Breast epithelium (tissue), 4 donors: ENCODE data around the gene LCLAT1. TPM values are rescaled to one million over a fixed set of nuclear protein-coding genes. Genes with fewer than 3 reads are reported as not detected.

Experiments used
- DNase-seq, 2 donors: peaks; one replicate each; pipeline ENCODE4 v3.0.0-alpha.2; 2019; ENCODE audit warnings: low spot score in 2 of 2
- H3K27ac ChIP-seq, 2 donors: fragments of 200-600 bp; sonication (generic) in 1 of 2; one replicate each; pipeline ENCODE4 v1.5.1; 2016 to 2019; ENCODE audit warnings: mild to moderate bottlenecking in 1 of 2
- H3K27me3 ChIP-seq, 2 donors: fragments of 200-600 bp; sonication (generic) in 1 of 2; one replicate each; pipeline versions ENCODE4 v1.5.1 to v1.6.0; 2017 to 2019; ENCODE audit warnings: control low read depth in 1 of 2, mild to moderate bottlenecking in 1 of 2
- H3K36me3 ChIP-seq: fragments of 200-600 bp; one replicate; pipeline ENCODE4 v1.5.1; 2019
- H3K4me1 ChIP-seq, 2 donors: fragments of 200-600 bp; sonication (generic); one replicate each; pipeline ENCODE4 v1.5.1; 2016 to 2019; ENCODE audit warnings: control low read depth in 1 of 2
- H3K4me3 ChIP-seq, 3 donors: fragments of 200-600 bp; sonication (generic); 1 replicate in 2 of 3; 2 replicates in 1 of 3; pipeline ENCODE4 v1.5.1; 2016 to 2019; ENCODE audit warnings: mild to moderate bottlenecking in 3 of 3, moderate library complexity in 2 of 3
- H3K9me3 ChIP-seq, 2 donors: fragments of 200-600 bp; sonication (generic) in 1 of 2; one replicate each; pipeline ENCODE4 v1.5.1; 2016 to 2019; ENCODE audit warnings: control low read depth in 1 of 2
- POLR2A ChIP-seq: fragments of 450-650 bp; IDR thresholded peaks from one replicate; pipeline ENCODE4 v1.6.1; 2016; ENCODE audit warnings: antibody characterized with exemption, mild to moderate bottlenecking, moderate library complexity
- POLR2AphosphoS5 ChIP-seq, 3 donors: sonication (generic); formaldehyde crosslinking; IDR thresholded peaks; one replicate each; pipeline ENCODE4 v1.6.1; 2017; ENCODE audit warnings: antibody characterized with exemption in 3 of 3
- intact Hi-C: fragments of 100-400 bp; cut with DNase I; formaldehyde crosslinking; loops from one replicate; pipeline ENCODE4 v1.15.1; 2023; ENCODE audit warnings: low total_unique reads
- total RNA-seq, 3 donors: library from RNA; depleted of rRNA; stranded (reverse); fragments of >200 nt; gene quantifications; one replicate each; pipeline ENCODE4 v1.1.0, GENCODE V29; 2016
- TF ChIP-seq, protein P1 (sequence below), 3 donors: fragments of 450-650 bp; IDR thresholded peaks; one replicate each; pipeline ENCODE4 v1.5.1; 2016 to 2017; ENCODE audit warnings: antibody characterized with exemption in 3 of 3, mild to moderate bottlenecking in 3 of 3, moderate library complexity in 3 of 3

The LCLAT1 gene
- total RNA-seq, 3 donors from 2014 or later, result 8.0 to 20.6 (median 19.7) TPM

DNA sequence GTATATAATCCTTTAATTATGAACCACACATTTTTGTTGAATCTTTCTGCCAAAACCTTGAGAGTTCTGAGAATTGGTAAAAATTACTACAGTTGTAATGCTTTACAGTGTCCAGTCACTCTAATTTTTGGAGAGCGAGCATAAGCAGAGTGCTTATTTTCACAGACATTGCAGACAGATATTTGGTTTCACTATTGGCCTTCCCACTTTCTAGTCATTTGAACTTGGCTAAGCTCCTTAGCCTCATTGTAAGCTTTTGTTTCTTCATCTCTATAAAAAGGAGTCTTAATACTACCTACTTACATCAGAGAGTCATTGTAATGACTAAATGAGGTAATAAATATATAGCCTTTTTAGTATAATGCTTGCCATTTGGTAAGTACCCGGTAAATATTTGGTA, 80.4 kb downstream of the LCLAT1 start:
- Histone ChIP-seq H3K9me3 (peaks cover 4 to 5% of the 10 kb centered on the region in 2 donors), H3K4me1 (no peaks in the 10 kb centered on the region), H3K36me3 (no peaks in the 10 kb centered on the region), H3K4me3 (no peak overlapping the region), H3K27ac (no peak overlapping the region), H3K27me3 (no peaks in the 10 kb centered on the region)
- intact Hi-C loops, result no loop called here
- no peak for TF ChIP-seq POLR2AphosphoS5 (IDR thresholded peaks at IDR 0.05)
- TF ChIP-seq POLR2A, result no peak
- TF ChIP-seq, protein P1, sequence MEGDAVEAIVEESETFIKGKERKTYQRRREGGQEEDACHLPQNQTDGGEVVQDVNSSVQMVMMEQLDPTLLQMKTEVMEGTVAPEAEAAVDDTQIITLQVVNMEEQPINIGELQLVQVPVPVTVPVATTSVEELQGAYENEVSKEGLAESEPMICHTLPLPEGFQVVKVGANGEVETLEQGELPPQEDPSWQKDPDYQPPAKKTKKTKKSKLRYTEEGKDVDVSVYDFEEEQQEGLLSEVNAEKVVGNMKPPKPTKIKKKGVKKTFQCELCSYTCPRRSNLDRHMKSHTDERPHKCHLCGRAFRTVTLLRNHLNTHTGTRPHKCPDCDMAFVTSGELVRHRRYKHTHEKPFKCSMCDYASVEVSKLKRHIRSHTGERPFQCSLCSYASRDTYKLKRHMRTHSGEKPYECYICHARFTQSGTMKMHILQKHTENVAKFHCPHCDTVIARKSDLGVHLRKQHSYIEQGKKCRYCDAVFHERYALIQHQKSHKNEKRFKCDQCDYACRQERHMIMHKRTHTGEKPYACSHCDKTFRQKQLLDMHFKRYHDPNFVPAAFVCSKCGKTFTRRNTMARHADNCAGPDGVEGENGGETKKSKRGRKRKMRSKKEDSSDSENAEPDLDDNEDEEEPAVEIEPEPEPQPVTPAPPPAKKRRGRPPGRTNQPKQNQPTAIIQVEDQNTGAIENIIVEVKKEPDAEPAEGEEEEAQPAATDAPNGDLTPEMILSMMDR (IDR thresholded peaks at IDR 0.05), result no peak
- DNase-seq, result no peak

DNA sequence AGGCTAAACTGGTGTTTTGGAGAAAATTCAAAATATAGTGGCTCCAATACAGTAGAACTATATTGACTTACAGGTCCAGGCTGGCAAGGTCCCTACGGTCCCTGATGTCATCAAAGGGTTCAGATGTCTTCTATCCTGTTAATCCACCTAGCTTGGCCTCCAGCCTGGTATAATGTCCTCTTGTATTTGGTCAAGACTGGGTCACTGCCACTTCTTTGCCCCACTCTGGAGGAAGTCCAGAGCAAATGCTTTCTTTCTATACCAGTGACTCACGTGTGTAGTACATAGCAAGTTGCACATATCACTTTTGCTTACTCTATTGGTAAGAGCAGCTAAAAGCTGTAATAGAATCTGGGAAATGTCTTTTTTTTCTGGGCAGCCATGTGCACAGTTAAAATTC, 80.8 kb downstream of the LCLAT1 start:
- Histone ChIP-seq H3K27ac (no peak overlapping the region), H3K4me1 (no peaks in the 10 kb centered on the region), H3K36me3 (no peaks in the 10 kb centered on the region), H3K27me3 (no peaks in the 10 kb centered on the region), H3K9me3 (peaks cover 4 to 5% of the 10 kb centered on the region in 2 donors), H3K4me3 (no peak overlapping the region)
- TF ChIP-seq POLR2A (no peak), POLR2AphosphoS5 (IDR thresholded peaks at IDR 0.05) (no peak)
- TF ChIP-seq, protein P1 (IDR thresholded peaks at IDR 0.05), result no peak
- intact Hi-C loops, result no loop called here
- DNase-seq, result no peak

DNA sequence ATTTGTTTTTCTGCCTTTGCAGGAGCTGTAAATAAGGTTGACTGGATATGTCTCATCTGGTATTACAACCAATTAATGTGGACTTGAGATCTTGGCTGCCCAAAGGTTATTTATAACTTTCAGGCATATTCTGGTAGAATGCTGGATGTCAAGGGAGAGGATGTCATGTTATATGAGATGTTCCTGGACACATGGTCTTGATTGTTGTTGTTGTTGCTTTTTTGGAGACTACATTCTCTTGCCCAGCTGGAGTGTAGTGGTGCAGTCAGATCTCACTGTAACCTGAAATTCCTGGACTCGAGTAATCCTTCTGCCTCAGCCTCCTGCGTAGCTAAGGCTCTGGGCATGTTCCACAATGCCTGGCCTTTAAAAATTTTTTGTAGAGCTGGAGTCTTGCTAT, 83.3 kb downstream of the LCLAT1 start:
- Histone ChIP-seq H3K27ac (no peak overlapping the region), H3K36me3 (no peaks in the 10 kb centered on the region), H3K27me3 (no peaks in the 10 kb centered on the region), H3K4me1 (no peaks in the 10 kb centered on the region), H3K9me3 (peaks cover 0 to 5% of the 10 kb centered on the region in 2 donors), H3K4me3 (no peak overlapping the region)
- intact Hi-C loops, result no loop called here
- TF ChIP-seq, protein P1 (IDR thresholded peaks at IDR 0.05), result no peak
- TF ChIP-seq POLR2AphosphoS5 (IDR thresholded peaks at IDR 0.05) (no peak), POLR2A (no peak)
- DNase-seq, result no peak

DNA sequence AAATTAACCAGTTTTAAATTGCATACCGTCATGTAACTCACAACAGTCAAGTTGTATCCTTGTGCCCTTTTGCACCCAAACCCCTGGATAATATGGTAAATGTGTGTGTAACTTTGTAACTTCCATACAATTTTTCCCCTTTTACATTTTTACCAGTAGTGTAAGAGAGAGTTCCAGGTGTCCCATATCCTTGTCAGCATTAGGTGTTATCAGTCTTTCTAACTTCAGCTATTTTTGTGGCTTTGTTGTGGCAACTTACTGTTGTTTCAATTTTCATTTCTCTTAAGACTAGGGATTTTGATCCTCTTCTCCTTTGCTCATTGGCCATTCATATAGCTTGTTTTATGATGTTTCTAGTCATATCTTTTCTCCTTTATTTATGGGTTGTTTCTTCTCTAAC, 94.6 kb downstream of the LCLAT1 start:
- Histone ChIP-seq H3K36me3 (no peaks in the 10 kb centered on the region), H3K27ac (no peak overlapping the region), H3K9me3 (no peaks in the 10 kb centered on the region), H3K27me3 (no peaks in the 10 kb centered on the region), H3K4me3 (no peak overlapping the region), H3K4me1 (no peaks in the 10 kb centered on the region)
- DNase-seq, result no peak
- intact Hi-C loops, result no loop called here
- TF ChIP-seq POLR2A, result no peak
- TF ChIP-seq, protein P1 (IDR thresholded peaks at IDR 0.05), result no peak

DNA sequence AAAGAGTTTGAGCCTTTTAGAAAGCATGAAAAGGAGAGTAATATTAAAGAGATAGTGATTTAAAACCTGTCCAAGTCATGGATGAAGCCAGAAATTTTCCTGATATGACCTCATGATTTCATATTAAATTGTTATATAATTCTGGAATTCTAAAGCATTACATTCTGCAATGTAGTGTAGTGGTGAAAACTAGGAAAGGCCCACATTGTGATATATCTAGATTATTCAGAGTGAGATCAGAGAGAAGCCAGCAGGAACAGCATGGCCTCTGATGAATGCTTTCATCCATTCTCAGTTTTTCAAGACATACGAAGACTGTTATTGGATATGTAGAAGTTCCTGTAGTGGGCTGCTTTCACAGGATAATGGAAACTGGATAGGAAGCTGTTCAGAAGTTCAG, 98.8 kb downstream of the LCLAT1 start:
- intact Hi-C loops, result no loop called here
- no peak overlapping the region for H3K27ac ChIP-seq
- H3K4me3 ChIP-seq, result no peak overlapping the region
- H3K9me3 ChIP-seq, result no peaks in the 10 kb centered on the region
- TF ChIP-seq POLR2AphosphoS5 (IDR thresholded peaks at IDR 0.05), result no peak
- TF ChIP-seq, protein P1 (IDR thresholded peaks at IDR 0.05), result no peak
- no peak for TF ChIP-seq POLR2A
- H3K36me3 ChIP-seq, result no peaks in the 10 kb centered on the region
- no peak for DNase-seq
- H3K4me1 ChIP-seq, result no peaks in the 10 kb centered on the region
- H3K27me3 ChIP-seq, result no peaks in the 10 kb centered on the region
